Fibroblast of mammary gland (primary cell): Measurements from ENCODE around the gene ASIP.
"Not testable (repeated sequence)": the region's sequence is repeated elsewhere in the genome, so short reads cannot be mapped to it uniquely, and the experiment has no call there.

Source experiments
- DNase-seq: peaks from one replicate; pipeline ENCODE4 v3.0.0-alpha.2; 2010; ENCODE audit warnings: low read depth
- H3K4me3 ChIP-seq: 2 replicates; pipeline ENCODE4 v1.5.1; 2011; ENCODE audit warnings: low read depth, mild to moderate bottlenecking, low read length, moderate library complexity; ENCODE audit not compliant: control insufficient read depth
- TF ChIP-seq, protein P1 (sequence below): conservative IDR thresholded peaks from 2 replicates; pipeline ENCODE4 v1.5.1; 2011; ENCODE audit warnings: low read depth, low read length, inconsistent platforms; ENCODE audit not compliant: control insufficient read depth, insufficient read depth

ASIP gene

DNA sequence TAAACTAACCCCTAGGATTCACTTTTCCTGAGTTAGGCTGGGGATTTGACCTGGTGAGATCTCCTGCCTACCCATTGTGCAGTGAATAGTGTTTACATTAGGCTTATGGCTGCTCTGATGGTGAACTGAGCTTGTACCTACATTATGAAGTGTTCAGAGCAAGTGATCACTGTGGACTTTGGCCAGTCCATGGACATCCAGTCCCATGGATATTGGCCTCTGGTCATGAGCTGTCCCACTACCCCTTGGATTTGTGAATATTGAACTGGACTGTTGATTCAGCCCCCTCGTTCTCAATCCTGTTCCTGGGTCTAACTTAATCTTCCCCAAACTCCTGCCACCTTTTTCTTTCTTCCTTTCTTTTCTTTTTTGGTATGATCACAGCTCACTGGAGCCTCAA lies 13.8 kb downstream of the ASIP start:
- no peak overlapping the region for H3K4me3 ChIP-seq
- TF ChIP-seq, protein P1, sequence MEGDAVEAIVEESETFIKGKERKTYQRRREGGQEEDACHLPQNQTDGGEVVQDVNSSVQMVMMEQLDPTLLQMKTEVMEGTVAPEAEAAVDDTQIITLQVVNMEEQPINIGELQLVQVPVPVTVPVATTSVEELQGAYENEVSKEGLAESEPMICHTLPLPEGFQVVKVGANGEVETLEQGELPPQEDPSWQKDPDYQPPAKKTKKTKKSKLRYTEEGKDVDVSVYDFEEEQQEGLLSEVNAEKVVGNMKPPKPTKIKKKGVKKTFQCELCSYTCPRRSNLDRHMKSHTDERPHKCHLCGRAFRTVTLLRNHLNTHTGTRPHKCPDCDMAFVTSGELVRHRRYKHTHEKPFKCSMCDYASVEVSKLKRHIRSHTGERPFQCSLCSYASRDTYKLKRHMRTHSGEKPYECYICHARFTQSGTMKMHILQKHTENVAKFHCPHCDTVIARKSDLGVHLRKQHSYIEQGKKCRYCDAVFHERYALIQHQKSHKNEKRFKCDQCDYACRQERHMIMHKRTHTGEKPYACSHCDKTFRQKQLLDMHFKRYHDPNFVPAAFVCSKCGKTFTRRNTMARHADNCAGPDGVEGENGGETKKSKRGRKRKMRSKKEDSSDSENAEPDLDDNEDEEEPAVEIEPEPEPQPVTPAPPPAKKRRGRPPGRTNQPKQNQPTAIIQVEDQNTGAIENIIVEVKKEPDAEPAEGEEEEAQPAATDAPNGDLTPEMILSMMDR: no peak
- no peak for DNase-seq

DNA sequence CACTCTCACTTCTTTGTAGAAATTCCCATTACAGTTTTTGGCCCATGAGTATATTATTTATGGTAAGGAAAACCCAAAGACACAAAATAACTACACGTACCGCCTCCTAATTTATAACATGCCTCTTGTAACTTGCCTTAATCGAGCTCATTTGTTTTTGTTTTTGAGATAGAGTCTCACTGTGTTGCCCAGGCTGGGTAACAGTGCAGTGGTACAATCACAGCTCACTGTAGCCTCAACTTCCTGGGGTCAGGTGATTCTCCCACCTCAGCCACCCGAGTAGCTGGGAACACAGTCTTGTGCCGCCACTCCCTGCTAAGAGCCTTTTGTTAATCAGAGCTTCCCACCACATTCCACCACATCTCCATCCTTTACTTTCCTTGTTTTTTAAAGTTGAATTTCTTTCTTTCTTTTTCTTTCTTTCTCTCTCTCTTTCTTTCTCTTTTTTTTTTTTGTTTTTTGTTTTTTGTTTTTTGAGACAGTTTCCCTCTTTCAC lies 15.5 kb downstream of the ASIP start:
- TF ChIP-seq, protein P1: no peak
- no peak for DNase-seq
- H3K4me3 ChIP-seq: no peak overlapping the region

GRCh38 chr20:34260208-34260942 lies 19.2 kb downstream of the ASIP start:
- TF ChIP-seq, protein P1: no peak
- H3K4me3 ChIP-seq: no peak overlapping the region
- DNase-seq: peak; percentile 39

DNA sequence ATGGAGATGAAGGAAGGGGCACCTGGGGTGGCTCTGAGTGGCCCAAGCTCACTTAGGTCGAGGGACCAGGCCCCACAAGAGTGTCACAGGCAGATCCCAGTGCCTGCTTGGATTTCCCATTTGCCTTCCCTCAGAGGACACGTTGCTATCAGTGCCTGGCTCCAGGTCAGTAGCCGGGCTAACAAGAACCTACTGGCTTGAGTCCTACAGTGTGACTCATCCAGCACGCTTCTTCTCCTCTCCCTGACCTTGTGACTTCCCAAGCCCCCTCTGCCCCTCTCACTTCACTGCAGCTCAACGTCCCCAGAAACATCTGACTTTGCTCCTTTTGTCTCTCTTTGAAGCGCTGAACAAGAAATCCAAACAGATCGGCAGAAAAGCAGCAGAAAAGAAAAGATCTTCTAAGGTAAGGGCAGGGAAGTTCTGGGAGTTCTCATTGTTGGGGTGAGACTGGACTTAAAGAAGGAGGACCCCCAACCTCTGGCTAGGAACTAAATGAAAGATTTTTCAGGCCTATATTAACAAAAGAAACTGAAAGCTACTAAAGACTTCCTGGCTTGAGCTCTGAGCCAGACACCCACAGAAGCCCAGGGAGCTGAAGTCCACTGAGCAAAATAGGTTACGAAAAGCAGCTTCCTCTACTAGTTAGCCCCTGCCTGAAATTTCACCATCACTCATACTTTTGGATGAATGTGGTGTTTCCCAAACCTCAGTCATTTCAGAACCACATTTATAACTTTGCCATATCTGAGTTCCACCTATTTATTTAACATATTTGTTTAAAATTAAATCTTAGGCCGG lies 21.5 kb downstream of the ASIP start:
- H3K4me3 ChIP-seq: no peak overlapping the region
- TF ChIP-seq, protein P1: no peak
- peak; percentile 75 for DNase-seq

DNA sequence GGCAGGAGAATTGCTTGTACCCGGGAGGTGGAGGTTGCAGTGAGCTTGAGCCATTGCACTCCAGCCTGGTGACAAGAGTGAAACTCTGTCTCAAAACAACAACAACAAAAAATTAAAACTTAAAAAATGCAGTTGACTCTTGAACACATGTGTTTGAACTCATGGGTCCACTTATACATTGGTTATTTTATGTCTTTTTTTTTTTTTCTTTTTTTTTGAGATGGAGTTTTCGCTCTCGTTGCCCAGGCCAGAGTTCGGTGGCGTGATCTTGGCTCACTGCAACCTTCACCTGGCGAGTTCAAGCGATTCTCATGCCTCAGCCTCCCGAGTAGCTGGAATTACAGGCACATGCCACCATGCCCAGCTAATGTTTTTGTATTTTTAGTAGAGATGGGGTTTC lies 22.2 kb downstream of the ASIP start:
- not testable (repeated sequence) for DNase-seq, H3K4me3 ChIP-seq

DNA sequence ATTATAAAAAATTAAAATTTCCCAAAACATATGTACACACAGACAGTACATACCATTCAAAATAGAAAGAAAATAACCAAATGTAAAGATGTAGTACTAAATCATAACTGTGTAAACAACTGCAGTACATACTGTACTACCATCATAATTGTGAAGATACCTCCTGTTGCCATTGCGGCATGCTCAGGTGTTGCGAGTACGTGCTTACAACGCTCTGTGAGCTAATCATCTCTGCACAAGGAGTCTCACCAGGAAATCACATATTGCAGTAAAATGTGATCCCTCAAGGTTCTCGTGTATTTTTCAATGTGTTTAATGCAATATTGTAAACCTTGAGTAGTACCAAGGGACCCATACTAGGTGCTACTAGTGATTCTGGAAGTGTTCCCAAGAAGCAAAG lies 22.9 kb downstream of the ASIP start:
- no peak overlapping the region for H3K4me3 ChIP-seq
- no peak for DNase-seq
- TF ChIP-seq, protein P1: no peak

GRCh38 chr20:34268145-34268544 lies 26.9 kb downstream of the ASIP start:
- TF ChIP-seq, protein P1: no peak
- DNase-seq: no peak
- no peak overlapping the region for H3K4me3 ChIP-seq
